GM12878 (cell line): ENCODE measurements around the gene CCDC120. TPM values are rescaled to one million over a fixed set of nuclear protein-coding genes. Genes with fewer than 3 reads are reported as not detected.

Source experiments
- ATAC-seq: fragments of 200-7000 bp; cut with Tn5 transposase; 3 replicates; pipeline ENCODE4 v1.9.1; 2020; ENCODE audit warnings: mild to moderate bottlenecking, moderate library complexity
- BruUV-seq: library from RNA; stranded (reverse); fragments of 400-500 nt; replicated peaks from 2 replicates; lab custom pipeline; 2021; lab: Mats Ljungman, UMichigan
- CTCF ChIA-PET: fragments of 300-600 bp; sonication (Branson Sonifier 250); formaldehyde crosslinking; extraction: SDS; loops from one replicate; lab custom pipeline; 2021; ENCODE audit warnings: inconsistent platforms; lab: Yijun Ruan, JAX
- POLR2A ChIA-PET: fragments of 350-600 bp; formaldehyde crosslinking; extraction: SDS; loops from one replicate; lab custom pipeline; 2021; ENCODE audit warnings: inconsistent platforms; lab: Charles Lee
- RAD21 ChIA-PET: fragments of 300-600 bp; sonication (Branson Sonifier 250); formaldehyde crosslinking; loops from one replicate; lab custom pipeline; 2023; ENCODE audit warnings: antibody characterized with exemption; ENCODE audit not compliant: unreplicated experiment; lab: Charles Lee
- SMC1A ChIA-PET: fragments of 300-600 bp; sonication (Branson Sonifier 250); formaldehyde crosslinking; loops from one replicate; lab custom pipeline; 2023; ENCODE audit not compliant: unreplicated experiment, uncharacterized antibody; lab: Charles Lee
- DNase-seq: peaks from one replicate; pipeline ENCODE4 v3.0.0-alpha.2; 2011; ENCODE audit warnings: low read depth, low spot score
- FAIRE-seq: peaks from 3 replicates; lab custom pipeline; 2011; peaks lifted over from hg19 to GRCh38; lab: Jason Lieb, UNC
- H2AFZ ChIP-seq: 2 replicates; pipeline ENCODE4 v1.6.0; 2011; ENCODE audit warnings: low read depth, low read length, control low read depth; ENCODE audit not compliant: control insufficient read depth
- H3K27ac ChIP-seq: 2 replicates; pipeline ENCODE4 v1.5.1; 2011; ENCODE audit warnings: control low read depth; ENCODE audit not compliant: control insufficient read depth, insufficient read depth
- H3K27me3 ChIP-seq, 2 experiments: replicated peaks in 1 of 2; 2 replicates each; pipeline versions ENCODE4 v1.6.0 to v1.6.1; 2011; ENCODE audit warnings: low read length in 1 of 2; ENCODE audit not compliant: control insufficient read depth in 2 of 2, insufficient read depth in 2 of 2
- H3K36me3 ChIP-seq, 2 experiments: 2 replicates each; pipeline ENCODE4 v1.5.1; 2011; ENCODE audit warnings: low read length in 1 of 2; ENCODE audit not compliant: control insufficient read depth in 2 of 2, insufficient read depth in 2 of 2
- H3K4me1 ChIP-seq: 2 replicates; pipeline ENCODE4 v1.6.1; 2011; ENCODE audit warnings: mild to moderate bottlenecking, low read length, moderate library complexity, mixed read lengths; ENCODE audit not compliant: control insufficient read depth, insufficient read depth
- H3K4me2 ChIP-seq: 2 replicates; pipeline ENCODE4 v1.6.0; 2011; ENCODE audit warnings: control low read depth; ENCODE audit not compliant: control insufficient read depth, insufficient read depth
- H3K4me3 ChIP-seq: fragments of 200-600 bp; sonication (generic); 2 replicates; pipeline ENCODE4 v1.5.1; 2016
- H3K79me2 ChIP-seq: 2 replicates; pipeline ENCODE4 v1.6.0; 2011; ENCODE audit warnings: low read length; ENCODE audit not compliant: control insufficient read depth, insufficient read depth
- H3K9ac ChIP-seq: 2 replicates; pipeline ENCODE4 v1.8.0; 2011; ENCODE audit warnings: low read length, control low read depth, mixed read lengths; ENCODE audit not compliant: control insufficient read depth, insufficient read depth
- H3K9me3 ChIP-seq: replicated peaks from 3 replicates; pipeline ENCODE4 v1.5.1; 2011; ENCODE audit warnings: mild to moderate bottlenecking, low read length; ENCODE audit not compliant: control insufficient read depth, insufficient read depth
- H4K20me1 ChIP-seq: 2 replicates; pipeline ENCODE4 v1.6.0; 2011; ENCODE audit not compliant: control insufficient read depth, insufficient read depth
- CBFB ChIP-seq: IDR thresholded peaks from 2 replicates; pipeline ENCODE4 v1.6.1; 2016; ENCODE audit warnings: antibody characterized with exemption, low read depth
- CREM ChIP-seq: IDR thresholded peaks from 2 replicates; pipeline ENCODE4 v1.6.1; 2014; ENCODE audit warnings: antibody characterized with exemption, low read depth
- PAX5 ChIP-seq: IDR thresholded peaks from 2 replicates; pipeline ENCODE4 v1.6.1; 2011; ENCODE audit warnings: low read depth, low read length, borderline replicate concordance
- POLR2A ChIP-seq: IDR thresholded peaks from 2 replicates; pipeline ENCODE4 v1.6.1; 2011; ENCODE audit warnings: low read depth, mild to moderate bottlenecking, low read length
- RELA ChIP-seq: fragments of 450-650 bp; IDR thresholded peaks from 2 replicates; pipeline ENCODE4 v1.8.0; 2014; ENCODE audit warnings: borderline replicate concordance; ENCODE audit not compliant: partially characterized antibody
- WGBS: methylation state at CpG from one replicate; pipeline ENCODE4 v1.1.6; 2016; ENCODE audit warnings: low lambda C conversion rate; ENCODE audit not compliant: insufficient replicate concordance, insufficient coverage; ENCODE audit errors: missing lambda C conversion rate; 5-methylcytosine and 5-hydroxymethylcytosine counted together
- in situ Hi-C: fragments of 300-500 bp; cut with MboI; formaldehyde crosslinking; loops from 9 replicates; pipeline ENCODE4 v1.14.3; 2018; ENCODE audit warnings: mixed read lengths
- intact Hi-C: fragments of 100-400 bp; cut with micrococcal nuclease; formaldehyde crosslinking; loops from one replicate; pipeline ENCODE4 v1.14.2; 2022; ENCODE audit not compliant: unreplicated experiment
- polyA plus RNA-seq, 11 experiments: library from polyadenylated mRNA; depleted of rRNA in 4 of 11; unstranded in 6 of 11; stranded (reverse) in 5 of 11; fragments of >200 nt; fragmentation: Nextera tagmentation in 4 of 11; fragmentation: Illumina TruSeq in 1 of 11; extraction: Ambion mirVana in 4 of 11; extraction: Trizol in 1 of 11; gene quantifications; 1 replicate in 1 of 11; 2 replicates in 10 of 11; pipeline versions ENCODE4 v1.2.1 to v1.2.3, GENCODE V29; 2011 to 2016; ENCODE audit warnings: inconsistent platforms in 2 of 11, missing spikeins in 2 of 11, low read depth in 1 of 11
- total RNA-seq, 4 experiments: library from RNA; depleted of rRNA in 3 of 4; stranded (reverse); fragments of >200 nt in 3 of 4; fragmentation: Illumina TruSeq in 1 of 4; extraction: Trizol in 1 of 4; gene quantifications; 2 replicates each; pipeline versions ENCODE4 v1.2.1 to v1.2.3, GENCODE V29; 2013 to 2021
- TF ChIP-seq, protein P1 (sequence below): fragments of 450-650 bp; IDR thresholded peaks from 2 replicates; pipeline ENCODE4 v1.6.1; 2017; ENCODE audit warnings: mild to moderate bottlenecking
- TF ChIP-seq, protein P2 (sequence below): fragments of 450-650 bp; IDR thresholded peaks from 2 replicates; pipeline ENCODE4 v1.6.1; 2018; ENCODE audit warnings: borderline replicate concordance, mild to moderate bottlenecking; ENCODE audit not compliant: partially characterized antibody
- TF ChIP-seq, protein P3 (sequence below): IDR thresholded peaks from 2 replicates; pipeline ENCODE4 v1.6.1; 2012; ENCODE audit warnings: low read length, inconsistent platforms

The CCDC120 gene
- total and polyA plus RNA-seq, 10 of the 15 experiments (the other 5 are each of a cell fraction or from before 2014, with no cell fraction given) = 0.11 to 4.1 (median 0.76) TPM

DNA sequence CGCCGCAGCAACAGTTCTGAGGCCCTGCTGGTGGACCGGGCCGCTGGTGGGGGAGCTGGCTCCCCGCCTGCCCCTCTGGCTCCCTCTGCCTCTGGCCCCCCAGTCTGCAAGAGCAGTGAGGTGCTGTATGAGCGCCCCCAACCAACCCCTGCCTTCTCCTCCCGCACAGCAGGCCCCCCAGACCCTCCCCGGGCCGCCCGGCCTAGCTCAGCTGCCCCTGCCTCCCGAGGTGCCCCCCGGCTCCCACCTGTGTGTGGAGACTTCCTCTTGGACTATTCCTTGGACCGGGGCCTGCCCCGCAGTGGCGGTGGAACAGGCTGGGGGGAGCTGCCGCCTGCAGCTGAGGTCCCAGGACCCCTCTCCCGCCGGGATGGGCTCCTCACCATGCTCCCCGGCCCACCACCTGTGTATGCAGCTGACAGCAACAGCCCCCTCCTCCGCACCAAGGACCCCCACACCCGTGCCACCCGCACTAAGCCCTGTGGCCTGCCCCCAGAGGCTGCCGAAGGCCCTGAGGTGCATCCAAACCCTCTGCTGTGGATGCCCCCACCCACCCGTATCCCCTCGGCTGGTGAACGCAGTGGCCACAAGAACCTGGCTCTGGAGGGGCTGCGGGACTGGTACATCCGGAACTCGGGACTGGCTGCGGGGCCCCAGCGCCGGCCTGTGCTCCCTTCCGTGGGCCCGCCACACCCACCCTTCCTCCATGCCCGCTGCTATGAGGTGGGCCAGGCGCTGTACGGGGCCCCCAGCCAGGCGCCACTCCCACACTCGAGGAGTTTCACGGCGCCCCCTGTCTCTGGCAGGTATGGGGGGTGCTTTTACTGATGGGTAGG, 8.7 kb downstream of the CCDC120 start (continued):
- TF ChIP-seq RELA (no peak), CREM (no peak), PAX5 (no peak), CBFB (no peak)
- TF ChIP-seq, protein P1, sequence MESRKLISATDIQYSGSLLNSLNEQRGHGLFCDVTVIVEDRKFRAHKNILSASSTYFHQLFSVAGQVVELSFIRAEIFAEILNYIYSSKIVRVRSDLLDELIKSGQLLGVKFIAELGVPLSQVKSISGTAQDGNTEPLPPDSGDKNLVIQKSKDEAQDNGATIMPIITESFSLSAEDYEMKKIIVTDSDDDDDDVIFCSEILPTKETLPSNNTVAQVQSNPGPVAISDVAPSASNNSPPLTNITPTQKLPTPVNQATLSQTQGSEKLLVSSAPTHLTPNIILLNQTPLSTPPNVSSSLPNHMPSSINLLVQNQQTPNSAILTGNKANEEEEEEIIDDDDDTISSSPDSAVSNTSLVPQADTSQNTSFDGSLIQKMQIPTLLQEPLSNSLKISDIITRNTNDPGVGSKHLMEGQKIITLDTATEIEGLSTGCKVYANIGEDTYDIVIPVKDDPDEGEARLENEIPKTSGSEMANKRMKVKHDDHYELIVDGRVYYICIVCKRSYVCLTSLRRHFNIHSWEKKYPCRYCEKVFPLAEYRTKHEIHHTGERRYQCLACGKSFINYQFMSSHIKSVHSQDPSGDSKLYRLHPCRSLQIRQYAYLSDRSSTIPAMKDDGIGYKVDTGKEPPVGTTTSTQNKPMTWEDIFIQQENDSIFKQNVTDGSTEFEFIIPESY = no peak
- TF ChIP-seq, protein P2, sequence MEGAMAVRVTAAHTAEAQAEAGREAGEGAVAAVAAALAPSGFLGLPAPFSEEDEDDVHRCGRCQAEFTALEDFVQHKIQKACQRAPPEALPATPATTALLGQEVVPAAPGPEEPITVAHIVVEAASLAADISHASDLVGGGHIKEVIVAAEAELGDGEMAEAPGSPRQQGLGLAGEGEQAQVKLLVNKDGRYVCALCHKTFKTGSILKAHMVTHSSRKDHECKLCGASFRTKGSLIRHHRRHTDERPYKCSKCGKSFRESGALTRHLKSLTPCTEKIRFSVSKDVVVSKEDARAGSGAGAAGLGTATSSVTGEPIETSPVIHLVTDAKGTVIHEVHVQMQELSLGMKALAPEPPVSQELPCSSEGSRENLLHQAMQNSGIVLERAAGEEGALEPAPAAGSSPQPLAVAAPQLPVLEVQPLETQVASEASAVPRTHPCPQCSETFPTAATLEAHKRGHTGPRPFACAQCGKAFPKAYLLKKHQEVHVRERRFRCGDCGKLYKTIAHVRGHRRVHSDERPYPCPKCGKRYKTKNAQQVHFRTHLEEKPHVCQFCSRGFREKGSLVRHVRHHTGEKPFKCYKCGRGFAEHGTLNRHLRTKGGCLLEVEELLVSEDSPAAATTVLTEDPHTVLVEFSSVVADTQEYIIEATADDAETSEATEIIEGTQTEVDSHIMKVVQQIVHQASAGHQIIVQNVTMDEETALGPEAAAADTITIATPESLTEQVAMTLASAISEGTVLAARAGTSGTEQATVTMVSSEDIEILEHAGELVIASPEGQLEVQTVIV = no peak

DNA sequence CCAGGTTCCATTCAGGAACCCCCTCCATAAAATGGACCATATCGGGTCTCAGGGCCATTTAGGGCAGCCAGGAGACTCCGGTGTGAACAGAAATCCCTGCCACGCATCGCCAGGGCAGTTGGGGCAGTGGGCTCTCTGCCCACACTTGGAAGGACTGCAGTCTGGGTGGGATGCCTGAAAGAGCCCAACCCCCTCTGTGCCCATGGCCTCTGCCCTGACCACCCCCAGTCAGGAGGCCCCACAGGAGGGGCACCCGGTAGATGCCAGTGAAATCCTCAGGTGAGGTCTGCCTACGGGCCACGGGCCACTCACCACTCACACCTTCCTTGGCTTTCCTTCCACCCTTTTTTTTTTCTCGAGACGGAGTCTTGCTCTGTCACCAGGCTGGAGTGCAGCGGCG, 10.2 kb downstream of the CCDC120 start:
- no peaks in the 10 kb centered on the region for H3K36me3 ChIP-seq
- no peak overlapping the region for H3K9ac ChIP-seq
- H2AFZ ChIP-seq = no peak overlapping the region
- H3K79me2 ChIP-seq = no peaks in the 10 kb centered on the region
- ATAC-seq (no peak), DNase-seq (no peak), FAIRE-seq (no peak)
- RAD21 ChIA-PET = no interaction called here
- TF ChIP-seq, protein P3, sequence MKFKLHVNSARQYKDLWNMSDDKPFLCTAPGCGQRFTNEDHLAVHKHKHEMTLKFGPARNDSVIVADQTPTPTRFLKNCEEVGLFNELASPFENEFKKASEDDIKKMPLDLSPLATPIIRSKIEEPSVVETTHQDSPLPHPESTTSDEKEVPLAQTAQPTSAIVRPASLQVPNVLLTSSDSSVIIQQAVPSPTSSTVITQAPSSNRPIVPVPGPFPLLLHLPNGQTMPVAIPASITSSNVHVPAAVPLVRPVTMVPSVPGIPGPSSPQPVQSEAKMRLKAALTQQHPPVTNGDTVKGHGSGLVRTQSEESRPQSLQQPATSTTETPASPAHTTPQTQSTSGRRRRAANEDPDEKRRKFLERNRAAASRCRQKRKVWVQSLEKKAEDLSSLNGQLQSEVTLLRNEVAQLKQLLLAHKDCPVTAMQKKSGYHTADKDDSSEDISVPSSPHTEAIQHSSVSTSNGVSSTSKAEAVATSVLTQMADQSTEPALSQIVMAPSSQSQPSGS = no peak
- 0 out of 2 replicates have a peak, but pooled peaks have one; percentile 14 for TF ChIP-seq POLR2A
- intact Hi-C loops (no loop called here), in situ Hi-C loops (no loop called here)
- no peak overlapping the region for H3K4me3 ChIP-seq
- H3K9me3 ChIP-seq = peaks cover 2% of the 10 kb centered on the region; the same call in 1 of the 3 replicates
- H4K20me1 ChIP-seq = no peaks in the 10 kb centered on the region
- SMC1A ChIA-PET = no interaction called here
- H3K4me2 ChIP-seq = no peak overlapping the region
- POLR2A ChIA-PET = no interaction called here
- no peak overlapping the region for H3K27ac ChIP-seq
- CTCF ChIA-PET = no interaction called here
- no peaks in the 10 kb centered on the region for H3K4me1 ChIP-seq
- BruUV-seq = no TSS peak
- H3K27me3 ChIP-seq = no peaks in the 10 kb centered on the region
- WGBS = 75% methylated on average over 7 of the region's 11 CpGs
